K562 (cell line): ENCODE data around the gene CCDC175. TPM values are rescaled to one million over a fixed set of nuclear protein-coding genes. Genes with fewer than 3 reads are reported as not detected.

ENCODE experiments used
- ARID2 ChIP-seq: fragments of 450-650 bp; IDR thresholded peaks from 2 replicates; pipeline ENCODE4 v1.6.1; 2017; ENCODE audit warnings: antibody characterized with exemption, mild to moderate bottlenecking
- CHCHD3 ChIP-seq: fragments of 250-450 bp; sonication (Bioruptor Pico); IDR thresholded peaks from 2 replicates; pipeline ENCODE4 v2.1.2; 2022; ENCODE audit warnings: mild to moderate bottlenecking
- CHD1 ChIP-seq: fragments of 200-600 bp; sonication (generic); IDR thresholded peaks from one replicate; pipeline ENCODE4 v1.6.1; 2012; ENCODE audit warnings: mild to moderate bottlenecking, moderate library complexity, low read length, inconsistent platforms
- FOXK2 ChIP-seq, 2 experiments: fragments of 450-650 bp; IDR thresholded peaks in 1 of 2; conservative IDR thresholded peaks in 1 of 2; 2 replicates each; pipeline ENCODE4 v1.6.1; 2016; ENCODE audit warnings: low read depth in 2 of 2, mild to moderate bottlenecking in 1 of 2
- JUND ChIP-seq, 2 experiments: IDR thresholded peaks; 2 replicates in 1 of 2; 3 replicates in 1 of 2; pipeline ENCODE4 v1.6.1; 2011; ENCODE audit warnings: borderline replicate concordance in 2 of 2, low read depth in 2 of 2, low read length in 2 of 2, improper control_type of control experiment in 1 of 2, missing biosample characterization in 1 of 2, missing genetic modification characterization in 1 of 2, missing genetic modification reagents in 1 of 2
- KAT8 ChIP-seq: fragments of 450-650 bp; IDR thresholded peaks from 2 replicates; pipeline ENCODE4 v1.6.1; 2016; ENCODE audit warnings: low read depth, mild to moderate bottlenecking
- KHSRP ChIP-seq: fragments of 450-650 bp; IDR thresholded peaks from 2 replicates; pipeline ENCODE4 v1.6.1; 2017
- MTF1 ChIP-seq: fragments of 250-450 bp; sonication (Bioruptor Pico); IDR thresholded peaks from 2 replicates; pipeline ENCODE4 v1.9.0; 2021; ENCODE audit warnings: moderate library complexity, mild to moderate bottlenecking, inconsistent platforms, borderline replicate concordance
- NFE2L1 ChIP-seq: fragments of 450-650 bp; IDR thresholded peaks from 2 replicates; pipeline ENCODE4 v1.6.1; 2016; ENCODE audit warnings: missing genetic modification characterization, low read depth, mild to moderate bottlenecking, missing compliant biosample characterization, moderate library complexity, borderline replicate concordance
- NR4A1 ChIP-seq, 2 experiments: fragments of 250-450 bp in 1 of 2; fragments of 450-650 bp in 1 of 2; sonication (Bioruptor Pico) in 1 of 2; IDR thresholded peaks; 2 replicates each; pipeline versions ENCODE4 v1.4.0 to v1.6.1; 2016 to 2020; ENCODE audit warnings: mild to moderate bottlenecking in 2 of 2, missing compliant biosample characterization in 1 of 2, missing genetic modification characterization in 1 of 2, moderate library complexity in 1 of 2
- SIN3B ChIP-seq: fragments of 450-650 bp; IDR thresholded peaks from 2 replicates; pipeline ENCODE4 v1.6.1; 2017; ENCODE audit warnings: low read depth, mild to moderate bottlenecking, moderate library complexity
- SLC30A9 ChIP-seq: fragments of 250-450 bp; sonication (Bioruptor Pico); IDR thresholded peaks from 2 replicates; pipeline ENCODE4 v1.8.0; 2022; ENCODE audit warnings: mild to moderate bottlenecking, moderate library complexity
- STAG1 ChIP-seq: sonication (generic); formaldehyde crosslinking; IDR thresholded peaks from 2 replicates; pipeline ENCODE4 v1.5.0; 2020; ENCODE audit warnings: missing genetic modification reagents, borderline replicate concordance
- STAT5B ChIP-seq: fragments of 250-450 bp; sonication (Bioruptor Pico); IDR thresholded peaks from 2 replicates; pipeline ENCODE4 v1.8.0; 2021; ENCODE audit warnings: mild to moderate bottlenecking, inconsistent platforms
- WHSC1 ChIP-seq: IDR thresholded peaks from one replicate; pipeline ENCODE4 v1.6.1; 2012; ENCODE audit warnings: low read length, control low read depth, inconsistent platforms
- ZNF282 ChIP-seq: sonication (generic); formaldehyde crosslinking; IDR thresholded peaks from 2 replicates; pipeline ENCODE4 v1.8.1; 2023; ENCODE audit warnings: missing genetic modification reagents
- ZNF316 ChIP-seq: fragments of 450-650 bp; IDR thresholded peaks from 2 replicates; pipeline ENCODE4 v1.6.1; 2016
- ZNF324 ChIP-seq: fragments of 250-450 bp; sonication (Bioruptor Pico); IDR thresholded peaks from 2 replicates; pipeline ENCODE4 v1.4.0; 2020; ENCODE audit warnings: mild to moderate bottlenecking
- ZNF695 ChIP-seq: fragments of 450-650 bp; formaldehyde crosslinking; IDR thresholded peaks from 2 replicates; pipeline ENCODE4 v1.4.0; 2020; ENCODE audit warnings: mild to moderate bottlenecking, moderate library complexity
- polyA plus RNA-seq, 8 experiments: library from polyadenylated mRNA; depleted of rRNA in 4 of 8; stranded (reverse) in 5 of 8; unstranded in 3 of 8; fragments of >200 nt; fragmentation: Nextera tagmentation in 2 of 8; fragmentation: Illumina TruSeq in 1 of 8; extraction: Ambion mirVana in 2 of 8; extraction: Trizol in 1 of 8; gene quantifications; 2 replicates each; pipeline versions ENCODE4 v1.2.1 to v1.2.3, GENCODE V29; 2011 to 2014; ENCODE audit warnings: inconsistent platforms in 1 of 8, missing spikeins in 1 of 8
- total RNA-seq, 7 experiments: library from RNA; depleted of rRNA in 6 of 7; stranded (reverse); fragments of >200 nt in 6 of 7; fragmentation: Illumina TruSeq in 2 of 7; extraction: Trizol in 2 of 7; gene quantifications; 2 replicates each; pipeline versions ENCODE4 v1.2.1 to v1.2.3, GENCODE V29; 2011 to 2021; ENCODE audit warnings: low replicate concordance in 1 of 7
- TF ChIP-seq, protein P1 (sequence below): fragments of 450-650 bp; formaldehyde crosslinking; IDR thresholded peaks from 2 replicates; pipeline ENCODE4 v1.4.0; 2022; ENCODE audit warnings: missing genetic modification characterization
- TF ChIP-seq, protein P2 (sequence below): sonication (generic); formaldehyde crosslinking; IDR thresholded peaks from 2 replicates; pipeline ENCODE4 v1.5.0; 2020; ENCODE audit warnings: missing genetic modification reagents
- TF ChIP-seq, protein P3 (sequence below): fragments of 450-650 bp; IDR thresholded peaks from 2 replicates; pipeline ENCODE4 v1.6.1; 2017; ENCODE audit warnings: antibody characterized with exemption
- TF ChIP-seq, protein P4 (sequence below): fragments of 450-650 bp; IDR thresholded peaks from 2 replicates; pipeline ENCODE4 v1.6.1; 2018; ENCODE audit not compliant: partially characterized antibody

The CCDC175 gene
- total and polyA plus RNA-seq, 9 of the 15 experiments (the other 6 are each of a cell fraction or from before 2014, with no cell fraction given): not detected

DNA sequence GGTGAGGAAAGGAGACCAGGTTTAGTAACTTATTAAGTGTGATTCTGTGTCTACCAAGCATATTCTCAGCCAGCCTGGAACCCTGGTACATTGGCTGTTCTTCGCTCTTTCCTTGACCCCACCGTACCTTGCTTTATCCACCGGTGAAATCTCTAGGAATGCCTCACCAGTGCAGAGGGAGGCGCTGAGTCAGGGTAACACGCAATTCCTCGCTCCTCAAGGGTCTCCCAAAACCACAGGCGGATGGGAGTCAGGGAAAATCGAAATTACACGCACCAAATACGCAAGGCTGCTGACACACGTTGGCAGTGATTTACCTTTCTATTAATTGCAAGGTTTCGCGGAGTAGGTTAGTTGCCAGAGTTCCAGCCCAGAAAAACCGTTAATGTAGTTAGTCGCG, 93.2 kb downstream of the CCDC175 start (continued):
- 0 out of 2 replicates have a peak, but pooled peaks have one; percentile 6 for TF ChIP-seq JUND (IDR thresholded peaks at IDR 0.05; ENCODE audit: borderline replicate concordance, low read depth, low read length)
- 0 out of 3 replicates have a peak, but pooled peaks have one; percentile 16 for TF ChIP-seq JUND (tag; IDR thresholded peaks at IDR 0.05; ENCODE audit: borderline replicate concordance, low read depth, low read length)
- no peak for TF ChIP-seq ARID2
- TF ChIP-seq NR4A1 (CRISPR knock-in tag; IDR thresholded peaks at IDR 0.05): no peak
- no peak for TF ChIP-seq NR4A1 (tag; IDR thresholded peaks at IDR 0.05)
- TF ChIP-seq, protein P1, sequence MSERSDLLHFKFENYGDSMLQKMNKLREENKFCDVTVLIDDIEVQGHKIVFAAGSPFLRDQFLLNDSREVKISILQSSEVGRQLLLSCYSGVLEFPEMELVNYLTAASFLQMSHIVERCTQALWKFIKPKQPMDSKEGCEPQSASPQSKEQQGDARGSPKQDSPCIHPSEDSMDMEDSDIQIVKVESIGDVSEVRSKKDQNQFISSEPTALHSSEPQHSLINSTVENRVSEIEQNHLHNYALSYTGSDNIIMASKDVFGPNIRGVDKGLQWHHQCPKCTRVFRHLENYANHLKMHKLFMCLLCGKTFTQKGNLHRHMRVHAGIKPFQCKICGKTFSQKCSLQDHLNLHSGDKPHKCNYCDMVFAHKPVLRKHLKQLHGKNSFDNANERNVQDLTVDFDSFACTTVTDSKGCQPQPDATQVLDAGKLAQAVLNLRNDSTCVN (CRISPR knock-in tag): no peak
- no peak for TF ChIP-seq WHSC1
- TF ChIP-seq NFE2L1 (tag): no peak
- no peak for TF ChIP-seq ZNF695
- TF ChIP-seq, protein P2, sequence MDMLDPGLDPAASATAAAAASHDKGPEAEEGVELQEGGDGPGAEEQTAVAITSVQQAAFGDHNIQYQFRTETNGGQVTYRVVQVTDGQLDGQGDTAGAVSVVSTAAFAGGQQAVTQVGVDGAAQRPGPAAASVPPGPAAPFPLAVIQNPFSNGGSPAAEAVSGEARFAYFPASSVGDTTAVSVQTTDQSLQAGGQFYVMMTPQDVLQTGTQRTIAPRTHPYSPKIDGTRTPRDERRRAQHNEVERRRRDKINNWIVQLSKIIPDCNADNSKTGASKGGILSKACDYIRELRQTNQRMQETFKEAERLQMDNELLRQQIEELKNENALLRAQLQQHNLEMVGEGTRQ (CRISPR knock-in tag): no peak
- TF ChIP-seq STAT5B (CRISPR knock-in tag): no peak
- TF ChIP-seq KAT8: no peak
- TF ChIP-seq CHD1: no peak
- TF ChIP-seq MTF1 (CRISPR knock-in tag): no peak
- no peak for TF ChIP-seq ZNF324 (CRISPR knock-in tag)
- TF ChIP-seq, protein P3, sequence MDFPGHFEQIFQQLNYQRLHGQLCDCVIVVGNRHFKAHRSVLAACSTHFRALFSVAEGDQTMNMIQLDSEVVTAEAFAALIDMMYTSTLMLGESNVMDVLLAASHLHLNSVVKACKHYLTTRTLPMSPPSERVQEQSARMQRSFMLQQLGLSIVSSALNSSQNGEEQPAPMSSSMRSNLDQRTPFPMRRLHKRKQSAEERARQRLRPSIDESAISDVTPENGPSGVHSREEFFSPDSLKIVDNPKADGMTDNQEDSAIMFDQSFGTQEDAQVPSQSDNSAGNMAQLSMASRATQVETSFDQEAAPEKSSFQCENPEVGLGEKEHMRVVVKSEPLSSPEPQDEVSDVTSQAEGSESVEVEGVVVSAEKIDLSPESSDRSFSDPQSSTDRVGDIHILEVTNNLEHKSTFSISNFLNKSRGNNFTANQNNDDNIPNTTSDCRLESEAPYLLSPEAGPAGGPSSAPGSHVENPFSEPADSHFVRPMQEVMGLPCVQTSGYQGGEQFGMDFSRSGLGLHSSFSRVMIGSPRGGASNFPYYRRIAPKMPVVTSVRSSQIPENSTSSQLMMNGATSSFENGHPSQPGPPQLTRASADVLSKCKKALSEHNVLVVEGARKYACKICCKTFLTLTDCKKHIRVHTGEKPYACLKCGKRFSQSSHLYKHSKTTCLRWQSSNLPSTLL: no peak
- TF ChIP-seq ZNF282 (CRISPR knock-in tag): 0 out of 2 replicates have a peak, but pooled peaks have one; percentile 1
- no peak for TF ChIP-seq SLC30A9 (CRISPR knock-in tag)
- TF ChIP-seq, protein P4, sequence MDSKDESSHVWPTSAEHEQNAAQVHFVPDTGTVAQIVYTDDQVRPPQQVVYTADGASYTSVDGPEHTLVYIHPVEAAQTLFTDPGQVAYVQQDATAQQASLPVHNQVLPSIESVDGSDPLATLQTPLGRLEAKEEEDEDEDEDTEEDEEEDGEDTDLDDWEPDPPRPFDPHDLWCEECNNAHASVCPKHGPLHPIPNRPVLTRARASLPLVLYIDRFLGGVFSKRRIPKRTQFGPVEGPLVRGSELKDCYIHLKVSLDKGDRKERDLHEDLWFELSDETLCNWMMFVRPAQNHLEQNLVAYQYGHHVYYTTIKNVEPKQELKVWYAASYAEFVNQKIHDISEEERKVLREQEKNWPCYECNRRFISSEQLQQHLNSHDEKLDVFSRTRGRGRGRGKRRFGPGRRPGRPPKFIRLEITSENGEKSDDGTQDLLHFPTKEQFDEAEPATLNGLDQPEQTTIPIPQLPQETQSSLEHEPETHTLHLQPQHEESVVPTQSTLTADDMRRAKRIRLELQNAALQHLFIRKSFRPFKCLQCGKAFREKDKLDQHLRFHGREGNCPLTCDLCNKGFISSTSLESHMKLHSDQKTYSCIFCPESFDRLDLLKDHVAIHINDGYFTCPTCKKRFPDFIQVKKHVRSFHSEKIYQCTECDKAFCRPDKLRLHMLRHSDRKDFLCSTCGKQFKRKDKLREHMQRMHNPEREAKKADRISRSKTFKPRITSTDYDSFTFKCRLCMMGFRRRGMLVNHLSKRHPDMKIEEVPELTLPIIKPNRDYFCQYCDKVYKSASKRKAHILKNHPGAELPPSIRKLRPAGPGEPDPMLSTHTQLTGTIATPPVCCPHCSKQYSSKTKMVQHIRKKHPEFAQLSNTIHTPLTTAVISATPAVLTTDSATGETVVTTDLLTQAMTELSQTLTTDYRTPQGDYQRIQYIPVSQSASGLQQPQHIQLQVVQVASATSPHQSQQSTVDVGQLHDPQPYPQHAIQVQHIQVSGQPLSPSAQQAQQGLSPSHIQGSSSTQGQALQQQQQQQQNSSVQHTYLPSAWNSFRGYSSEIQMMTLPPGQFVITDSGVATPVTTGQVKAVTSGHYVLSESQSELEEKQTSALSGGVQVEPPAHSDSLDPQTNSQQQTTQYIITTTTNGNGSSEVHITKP: peak; percentile 8
- no peak for TF ChIP-seq STAG1
- no peak for TF ChIP-seq SIN3B
- TF ChIP-seq KHSRP: no peak
- no peak for TF ChIP-seq CHCHD3 (CRISPR knock-in tag)
- no peak for TF ChIP-seq FOXK2 (conservative IDR thresholded peaks at IDR 0.05 in 1 of 2, IDR thresholded peaks at IDR 0.05 in 1 of 2; ENCODE audit: low read depth in 2 of 2)
- TF ChIP-seq ZNF316: 0 out of 2 replicates have a peak, but pooled peaks have one; percentile 16
